Bone marrow (tissue), 2 donors: ENCODE results near the gene BCL11B.

ENCODE experiments used
- DNase-seq, 2 donors: peaks; one replicate each; lab custom pipeline; 2025; lab: John Stamatoyannopoulos, UW

BCL11B gene

GRCh38 chr14:99254328-99255009 lies 17.5 kb downstream of the BCL11B start:
- DNase-seq = no peak

- DNase-seq = no peak
These were observed 18.1 kb downstream of the BCL11B start for GRCh38 chr14:99253890-99254289.

- DNase-seq = no peak
These were observed 18.8 kb downstream of the BCL11B start for GRCh38 chr14:99252940-99253868.

- DNase-seq = no peak
These were observed 19.5 kb downstream of the BCL11B start for GRCh38 chr14:99252443-99252939.

GRCh38 chr14:99251721-99252120 lies 20.3 kb downstream of the BCL11B start:
- no peak for DNase-seq

GRCh38 chr14:99250636-99251208 lies 21.3 kb downstream of the BCL11B start:
- DNase-seq = no peak

- DNase-seq = no peak
These were observed 22.6 kb downstream of the BCL11B start for GRCh38 chr14:99249389-99249788.

GRCh38 chr14:99248761-99249171 lies 23.2 kb downstream of the BCL11B start:
- no peak for DNase-seq

GRCh38 chr14:99247772-99248171 lies 24.2 kb downstream of the BCL11B start:
- no peak for DNase-seq

GRCh38 chr14:99247101-99247729 lies 24.8 kb downstream of the BCL11B start:
- no peak for DNase-seq

- DNase-seq = no peak
These were observed 25.4 kb downstream of the BCL11B start for GRCh38 chr14:99246536-99247097.

GRCh38 chr14:99245564-99246511 lies 26.2 kb downstream of the BCL11B start:
- DNase-seq = no peak

GRCh38 chr14:99244941-99245563 lies 26.9 kb downstream of the BCL11B start:
- DNase-seq = no peak

- no peak for DNase-seq
These were observed 27.6 kb downstream of the BCL11B start for GRCh38 chr14:99244367-99244901.

- no peak for DNase-seq
These were observed 28.9 kb downstream of the BCL11B start for GRCh38 chr14:99242816-99243721.

- no peak for DNase-seq
These were observed 29.8 kb downstream of the BCL11B start for GRCh38 chr14:99242238-99242637.

GRCh38 chr14:99241325-99242010 lies 30.5 kb downstream of the BCL11B start:
- DNase-seq = no peak

- DNase-seq = no peak
These were observed 31.2 kb downstream of the BCL11B start for GRCh38 chr14:99240627-99241324.
